HepG2 (cell line): ENCODE data around the gene CTSA. TPM values are rescaled to one million over a fixed set of nuclear protein-coding genes. Genes with fewer than 3 reads are reported as not detected.

ENCODE experiments used
- ARHGAP35 ChIP-seq: sonication (generic); formaldehyde crosslinking; IDR thresholded peaks from 2 replicates; pipeline ENCODE4 v1.9.0; 2022; ENCODE audit warnings: mild to moderate bottlenecking, inconsistent platforms, moderate library complexity, missing genetic modification reagents, borderline replicate concordance
- BORCS8-MEF2B ChIP-seq: sonication (generic); formaldehyde crosslinking; IDR thresholded peaks from 2 replicates; pipeline ENCODE4 v1.8.0; 2022; ENCODE audit warnings: mild to moderate bottlenecking, missing genetic modification reagents
- GTF2F1 ChIP-seq: fragments of 150-350 bp; IDR thresholded peaks from 2 replicates; pipeline ENCODE4 v1.6.1; 2014; ENCODE audit warnings: low read length
- GTF3A ChIP-seq: sonication (generic); formaldehyde crosslinking; conservative IDR thresholded peaks from 2 replicates; pipeline ENCODE4 v1.4.0; 2020; ENCODE audit warnings: mild to moderate bottlenecking, missing genetic modification reagents
- HNRNPLL ChIP-seq: fragments of 200-400 bp; formaldehyde crosslinking; IDR thresholded peaks from 2 replicates; pipeline ENCODE4 v1.6.1; 2017; ENCODE audit warnings: mild to moderate bottlenecking, low read depth, low read length; ENCODE audit not compliant: poor library complexity, severe bottlenecking
- JDP2 ChIP-seq: sonication (generic); formaldehyde crosslinking; IDR thresholded peaks from 2 replicates; pipeline ENCODE4 v1.8.1; 2022; ENCODE audit warnings: missing genetic modification reagents, borderline replicate concordance
- KDM1A ChIP-seq: IDR thresholded peaks from 2 replicates; pipeline ENCODE4 v1.6.1; 2016; ENCODE audit warnings: missing compliant biosample characterization
- KLF11 ChIP-seq: IDR thresholded peaks from 2 replicates; pipeline ENCODE4 v1.6.1; 2016; ENCODE audit warnings: missing compliant biosample characterization
- MATR3 ChIP-seq: sonication (generic); formaldehyde crosslinking; IDR thresholded peaks from 2 replicates; pipeline ENCODE4 v1.4.0; 2020; ENCODE audit warnings: missing genetic modification reagents
- MED1 ChIP-seq: sonication (generic); formaldehyde crosslinking; IDR thresholded peaks from 2 replicates; pipeline ENCODE4 v1.4.0; 2020; ENCODE audit warnings: missing genetic modification reagents
- MXI1 ChIP-seq: IDR thresholded peaks from 3 replicates; pipeline ENCODE4 v1.6.1; 2012; ENCODE audit warnings: low read depth, low read length, inconsistent platforms, borderline replicate concordance
- ONECUT2 ChIP-seq: sonication (generic); formaldehyde crosslinking; IDR thresholded peaks from 2 replicates; pipeline ENCODE4 v1.4.0; 2020; ENCODE audit warnings: missing genetic modification reagents
- TAF1 ChIP-seq: sonication (generic); formaldehyde crosslinking; IDR thresholded peaks from 2 replicates; pipeline ENCODE4 v1.4.0; 2020; ENCODE audit warnings: missing genetic modification reagents
- TBX2 ChIP-seq: sonication (generic); formaldehyde crosslinking; IDR thresholded peaks from 2 replicates; pipeline ENCODE4 v1.5.0; 2020; ENCODE audit warnings: missing genetic modification reagents, mild to moderate bottlenecking, borderline replicate concordance
- TBX3 ChIP-seq: fragments of 450-650 bp; IDR thresholded peaks from 2 replicates; pipeline ENCODE4 v1.6.1; 2017; ENCODE audit warnings: antibody characterized with exemption, mild to moderate bottlenecking, inconsistent platforms, borderline replicate concordance
- YY1 ChIP-seq: IDR thresholded peaks from 2 replicates; pipeline ENCODE4 v1.6.1; 2011; ENCODE audit warnings: low read length, low read depth, moderate library complexity, mild to moderate bottlenecking; ENCODE audit not compliant: insufficient read depth, insufficient replicate concordance
- ZNF205 ChIP-seq: IDR thresholded peaks from 2 replicates; pipeline ENCODE4 v1.6.1; 2018; ENCODE audit warnings: missing biosample characterization, missing genetic modification reagents
- ZNF33B ChIP-seq: sonication (generic); formaldehyde crosslinking; IDR thresholded peaks from 2 replicates; pipeline ENCODE4 v1.5.1; 2020; ENCODE audit warnings: mild to moderate bottlenecking, missing genetic modification reagents
- ZNF724P ChIP-seq: sonication (generic); formaldehyde crosslinking; IDR thresholded peaks from 2 replicates; pipeline ENCODE4 v1.8.0; 2022; ENCODE audit warnings: missing genetic modification reagents, borderline replicate concordance
- ZNF839 ChIP-seq: sonication (generic); formaldehyde crosslinking; IDR thresholded peaks from 2 replicates; pipeline ENCODE4 v1.4.0; 2020; ENCODE audit warnings: missing genetic modification reagents, mild to moderate bottlenecking, borderline replicate concordance
- ZSCAN22 ChIP-seq: sonication (generic); formaldehyde crosslinking; IDR thresholded peaks from 2 replicates; pipeline ENCODE4 v1.4.0; 2020; ENCODE audit warnings: mild to moderate bottlenecking, missing genetic modification reagents
- polyA plus RNA-seq, 8 experiments: library from polyadenylated mRNA; depleted of rRNA in 3 of 8; stranded (reverse) in 7 of 8; unstranded in 1 of 8; fragments of >200 nt; fragmentation: Illumina TruSeq in 4 of 8; extraction: Trizol in 4 of 8; gene quantifications; 2 replicates each; pipeline versions ENCODE4 v1.2.1 to v1.2.3, GENCODE V29; 2011 to 2016; ENCODE audit warnings: low read depth in 4 of 8, missing spikeins in 1 of 8, mixed read lengths in 1 of 8; ENCODE audit not compliant: insufficient read depth in 1 of 8
- total RNA-seq, 5 experiments: library from RNA; depleted of rRNA; stranded (reverse); fragments of >200 nt; fragmentation: Illumina TruSeq; extraction: Trizol; gene quantifications; 2 replicates each; pipeline ENCODE4 v1.2.3, GENCODE V29; 2016; ENCODE audit warnings: low read depth in 1 of 5
- TF ChIP-seq, protein P1 (sequence below): sonication (generic); formaldehyde crosslinking; IDR thresholded peaks from 2 replicates; pipeline ENCODE4 v1.8.0; 2022; ENCODE audit warnings: missing genetic modification reagents, low read depth, mild to moderate bottlenecking, borderline replicate concordance
- TF ChIP-seq, protein P2 (sequence below): sonication (generic); formaldehyde crosslinking; IDR thresholded peaks from 2 replicates; pipeline ENCODE4 v1.4.0; 2020; ENCODE audit warnings: missing genetic modification reagents
- TF ChIP-seq, protein P3 (sequence below): sonication (generic); formaldehyde crosslinking; IDR thresholded peaks from 2 replicates; pipeline ENCODE4 v1.5.0; 2020; ENCODE audit warnings: mild to moderate bottlenecking, missing genetic modification reagents
- TF ChIP-seq, protein P4 (sequence below): sonication (generic); formaldehyde crosslinking; IDR thresholded peaks from 2 replicates; pipeline ENCODE4 v1.4.0; 2020; ENCODE audit warnings: missing genetic modification reagents

Gene CTSA
- total and polyA plus RNA-seq, 2 of the 13 experiments (the other 11 are each of a cell fraction or from before 2014, with no cell fraction given) = 202 to 231 TPM

DNA sequence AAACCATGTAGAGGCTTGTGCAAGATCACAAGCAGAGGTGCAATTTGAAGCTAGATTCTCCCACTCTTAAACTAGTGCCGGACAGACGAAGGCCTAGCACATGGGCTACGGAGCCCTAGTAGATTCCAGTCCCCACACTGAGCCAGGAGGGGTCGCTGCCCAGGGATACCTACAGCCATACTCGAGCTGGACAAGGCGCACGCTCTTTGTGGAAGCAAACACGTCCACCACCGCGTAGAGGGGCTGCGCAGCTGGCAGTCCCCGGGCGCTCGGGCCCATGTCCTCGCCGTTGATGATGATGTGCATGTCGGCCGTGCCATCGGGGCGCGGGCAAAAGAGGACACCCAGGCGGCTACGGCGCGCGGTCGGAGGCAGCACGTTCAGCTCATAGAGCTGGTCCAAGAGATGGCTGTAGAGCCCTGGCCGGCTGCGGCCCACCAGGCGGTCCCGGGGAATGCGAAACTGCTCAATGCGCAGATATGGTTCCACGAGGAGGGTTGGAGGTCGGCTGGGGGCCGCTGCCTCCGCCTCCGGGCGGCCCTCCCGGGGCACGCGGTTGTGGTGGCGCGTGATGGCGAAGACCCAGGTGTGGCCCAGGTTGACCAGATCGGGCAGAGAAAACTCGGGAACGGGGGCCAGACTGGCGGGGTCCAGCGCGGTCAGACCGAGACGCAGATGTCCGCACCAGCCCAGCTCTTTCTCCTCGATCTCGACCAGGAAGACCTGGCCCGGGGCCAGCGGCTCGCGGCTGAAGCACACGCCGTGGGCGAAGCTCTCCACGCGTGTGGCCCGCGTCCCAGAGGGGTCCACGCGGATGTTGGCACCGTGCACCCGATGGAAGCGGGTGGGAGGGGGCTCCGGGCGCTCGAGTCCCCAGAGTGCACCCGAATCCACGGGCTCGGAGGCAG is 804 bp upstream of the CTSA start (continued):
- TF ChIP-seq HNRNPLL (peak; percentile 86), KLF11 (peak; percentile 91; the same call in 1 of the 2 replicates), GTF2F1 (no peak), ZNF724P (CRISPR knock-in tag) (peak; percentile 46; the same call in 1 of the 2 replicates), TAF1 (CRISPR knock-in tag) (peak; percentile 81; the same call in 1 of the 2 replicates), GTF3A (no peak), KDM1A (CRISPR knock-in tag) (peak; percentile 52; the same call in 1 of the 2 replicates), BORCS8-MEF2B (CRISPR knock-in tag) (no peak; the same call in 1 of the 2 replicates), TBX2 (CRISPR knock-in tag) (peak; percentile 47; the same call in 1 of the 2 replicates), MATR3 (no peak), ONECUT2 (CRISPR knock-in tag) (no peak), MXI1 (peak; percentile 82; the same call in 1 of the 3 replicates), ZNF839 (peak; percentile 22; the same call in 1 of the 2 replicates), YY1 (peak; percentile 80), JDP2 (CRISPR knock-in tag) (no peak; the same call in 1 of the 2 replicates), ARHGAP35 (CRISPR knock-in tag) (peak; percentile 34; the same call in 1 of the 2 replicates), ZNF33B (peak; percentile 93), ZSCAN22 (CRISPR knock-in tag) (no peak), TBX3 (no peak), MED1 (CRISPR knock-in tag) (peak; percentile 81), ZNF205 (peak; percentile 49; the same call in 1 of the 2 replicates)
- TF ChIP-seq, protein P1, sequence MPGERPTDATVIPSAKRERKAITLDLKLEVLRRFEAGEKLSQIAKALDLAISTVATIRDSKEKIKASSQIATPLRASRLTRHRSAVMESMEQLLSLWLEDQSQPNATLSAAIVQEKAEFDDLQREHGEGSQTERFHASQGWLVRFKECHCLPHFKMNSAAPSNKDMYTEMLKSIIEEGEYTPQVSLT (CRISPR knock-in tag) = no peak
- TF ChIP-seq, protein P2, sequence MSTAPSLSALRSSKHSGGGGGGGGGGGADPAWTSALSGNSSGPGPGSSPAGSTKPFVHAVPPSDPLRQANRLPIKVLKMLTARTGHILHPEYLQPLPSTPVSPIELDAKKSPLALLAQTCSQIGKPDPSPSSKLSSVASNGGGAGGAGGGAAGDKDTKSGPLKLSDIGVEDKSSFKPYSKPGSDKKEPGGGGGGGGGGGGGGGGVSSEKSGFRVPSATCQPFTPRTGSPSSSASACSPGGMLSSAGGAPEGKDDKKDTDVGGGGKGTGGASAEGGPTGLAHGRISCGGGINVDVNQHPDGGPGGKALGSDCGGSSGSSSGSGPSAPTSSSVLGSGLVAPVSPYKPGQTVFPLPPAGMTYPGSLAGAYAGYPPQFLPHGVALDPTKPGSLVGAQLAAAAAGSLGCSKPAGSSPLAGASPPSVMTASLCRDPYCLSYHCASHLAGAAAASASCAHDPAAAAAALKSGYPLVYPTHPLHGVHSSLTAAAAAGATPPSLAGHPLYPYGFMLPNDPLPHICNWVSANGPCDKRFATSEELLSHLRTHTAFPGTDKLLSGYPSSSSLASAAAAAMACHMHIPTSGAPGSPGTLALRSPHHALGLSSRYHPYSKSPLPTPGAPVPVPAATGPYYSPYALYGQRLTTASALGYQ = no peak
- TF ChIP-seq, protein P3, sequence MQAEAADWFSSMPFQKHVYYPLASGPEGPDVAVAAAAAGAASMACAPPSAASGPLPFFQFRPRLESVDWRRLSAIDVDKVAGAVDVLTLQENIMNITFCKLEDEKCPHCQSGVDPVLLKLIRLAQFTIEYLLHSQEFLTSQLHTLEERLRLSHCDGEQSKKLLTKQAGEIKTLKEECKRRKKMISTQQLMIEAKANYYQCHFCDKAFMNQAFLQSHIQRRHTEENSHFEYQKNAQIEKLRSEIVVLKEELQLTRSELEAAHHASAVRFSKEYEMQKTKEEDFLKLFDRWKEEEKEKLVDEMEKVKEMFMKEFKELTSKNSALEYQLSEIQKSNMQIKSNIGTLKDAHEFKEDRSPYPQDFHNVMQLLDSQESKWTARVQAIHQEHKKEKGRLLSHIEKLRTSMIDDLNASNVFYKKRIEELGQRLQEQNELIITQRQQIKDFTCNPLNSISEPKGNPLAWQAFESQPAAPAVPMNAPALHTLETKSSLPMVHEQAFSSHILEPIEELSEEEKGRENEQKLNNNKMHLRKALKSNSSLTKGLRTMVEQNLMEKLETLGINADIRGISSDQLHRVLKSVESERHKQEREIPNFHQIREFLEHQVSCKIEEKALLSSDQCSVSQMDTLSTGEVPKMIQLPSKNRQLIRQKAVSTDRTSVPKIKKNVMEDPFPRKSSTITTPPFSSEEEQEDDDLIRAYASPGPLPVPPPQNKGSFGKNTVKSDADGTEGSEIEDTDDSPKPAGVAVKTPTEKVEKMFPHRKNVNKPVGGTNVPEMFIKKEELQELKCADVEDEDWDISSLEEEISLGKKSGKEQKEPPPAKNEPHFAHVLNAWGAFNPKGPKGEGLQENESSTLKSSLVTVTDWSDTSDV (CRISPR knock-in tag) = no peak; the same call in 1 of the 2 replicates
- TF ChIP-seq, protein P4, sequence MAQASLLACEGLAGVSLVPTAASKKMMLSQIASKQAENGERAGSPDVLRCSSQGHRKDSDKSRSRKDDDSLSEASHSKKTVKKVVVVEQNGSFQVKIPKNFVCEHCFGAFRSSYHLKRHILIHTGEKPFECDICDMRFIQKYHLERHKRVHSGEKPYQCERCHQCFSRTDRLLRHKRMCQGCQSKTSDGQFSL (CRISPR knock-in tag) = no peak
